HG03378 (cell line): ENCODE measurements around the gene SUZ12.
"Not testable (repeated sequence)": the region's sequence is repeated elsewhere in the genome, so short reads cannot be mapped to it uniquely, and the experiment has no call there.

Experiments used
- ATAC-seq: cut with Tn5 transposase; IDR thresholded peaks from one replicate; pipeline ENCODE4 v1.9.1; 2021; ENCODE audit warnings: mild to moderate bottlenecking, moderate library complexity; ENCODE audit not compliant: unreplicated experiment

The SUZ12 gene

DNA sequence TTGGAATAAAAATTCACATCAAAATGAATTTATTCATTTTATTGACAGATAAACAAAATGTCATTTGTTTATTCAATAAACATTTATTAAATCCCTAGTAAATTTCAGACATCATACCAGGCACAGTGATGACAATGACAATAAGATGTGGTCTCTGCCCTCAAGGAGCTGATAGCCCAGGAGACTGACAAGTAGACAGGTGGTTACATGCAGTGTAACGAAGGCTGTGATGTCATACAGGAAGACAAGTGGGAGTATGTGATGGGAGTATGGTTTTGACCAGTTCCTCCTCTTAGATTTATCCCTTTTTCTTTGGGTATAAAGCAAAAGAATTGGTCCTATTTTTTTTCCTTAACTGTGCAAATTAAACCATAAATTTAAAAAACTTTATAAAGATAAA is 97.0 kb downstream of the SUZ12 start:
- not testable (repeated sequence) for ATAC-seq

- not testable (repeated sequence) for ATAC-seq
Measured at GRCh38 chr17:32040246-32040645, 103.4 kb downstream of the SUZ12 start.

DNA sequence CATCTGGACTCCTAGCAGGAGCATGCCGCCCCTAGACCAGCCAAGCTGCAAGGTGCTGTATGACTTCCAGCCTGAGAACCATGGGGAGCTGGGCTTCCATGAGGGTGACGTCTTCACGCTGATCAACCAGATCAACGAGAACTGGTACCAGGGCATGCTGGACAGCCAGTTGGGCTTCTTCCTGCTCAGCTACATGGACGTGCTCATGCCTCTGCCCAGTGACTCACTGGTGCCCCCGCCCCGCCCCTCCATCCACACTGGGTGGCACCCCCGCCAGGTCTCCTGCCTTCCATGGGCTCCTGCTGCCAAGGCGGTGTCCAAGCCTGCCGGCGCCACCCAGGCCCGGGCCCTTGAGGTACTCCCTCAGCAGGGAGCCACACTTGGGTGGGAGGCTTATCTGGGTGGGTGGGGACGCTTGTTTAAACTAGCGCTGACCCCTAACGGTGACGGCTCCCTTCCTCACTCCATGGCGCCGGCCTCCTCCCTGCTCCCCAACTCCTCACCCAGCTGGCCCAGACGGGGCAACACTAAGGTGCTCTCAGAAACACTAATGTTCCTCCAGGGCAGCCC is 104.6 kb downstream of the SUZ12 start:
- not testable (repeated sequence) for ATAC-seq

- not testable (repeated sequence) for ATAC-seq
Measured at GRCh38 chr17:32042266-32042665, 105.5 kb downstream of the SUZ12 start.

DNA sequence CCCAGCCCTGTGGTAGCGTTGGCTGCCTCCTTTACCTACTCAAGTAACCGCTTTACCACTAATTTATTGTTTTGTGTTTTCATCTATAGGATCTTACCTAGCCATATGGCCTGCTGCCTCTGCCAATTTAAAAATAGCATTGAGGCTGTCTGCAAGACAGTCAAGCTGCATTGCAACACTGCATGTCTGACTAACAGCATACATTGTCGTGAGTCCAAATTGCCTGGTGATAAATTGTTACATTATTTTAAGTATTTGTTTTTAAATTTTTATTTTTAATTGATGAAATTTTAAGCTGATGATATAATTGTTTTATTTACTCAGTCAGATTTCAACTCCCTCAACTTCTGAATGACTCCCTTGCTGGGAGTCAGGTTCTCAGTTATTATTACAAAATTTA is 108.8 kb downstream of the SUZ12 start:
- not testable (repeated sequence) for ATAC-seq

DNA sequence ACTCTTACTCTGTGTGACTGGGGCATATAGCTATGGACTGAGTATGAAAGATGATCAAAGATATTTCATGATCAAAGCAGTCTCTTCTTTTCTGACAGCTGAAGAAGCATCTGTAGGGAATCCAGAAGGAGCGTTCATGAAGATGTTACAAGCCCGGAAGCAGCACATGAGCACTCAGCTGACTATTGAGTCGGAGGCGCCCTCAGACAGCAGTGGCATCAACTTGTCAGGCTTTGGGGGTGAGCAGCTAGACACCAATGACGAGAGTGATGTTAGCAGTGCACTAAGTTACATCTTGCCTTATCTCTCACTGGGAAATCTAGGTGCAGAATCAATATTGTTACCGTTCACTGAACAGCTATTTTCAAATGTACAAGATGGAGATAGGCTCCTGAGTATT is 110.9 kb downstream of the SUZ12 start:
- not testable (repeated sequence) for ATAC-seq
